A549 (cell line): Measurements from ENCODE around the gene ABI3BP.

Source experiments
- ATOH8 ChIP-seq: fragments of 250-450 bp; sonication (Bioruptor Pico); IDR thresholded peaks from 2 replicates; pipeline ENCODE4 v1.5.0; 2020; ENCODE audit warnings: low read depth, mild to moderate bottlenecking, moderate library complexity
- BHLHE40 ChIP-seq: IDR thresholded peaks from 2 replicates; pipeline ENCODE4 v1.6.1; 2012; ENCODE audit warnings: low read depth, low read length, inconsistent platforms
- CEBPB ChIP-seq, 2 experiments: fragments of >200 bp in 1 of 2; sonication (Bioruptor Twin) in 1 of 2; formaldehyde crosslinking in 1 of 2; IDR thresholded peaks; 2 replicates each; pipeline ENCODE4 v1.6.1; 2012 to 2016
- CHD2 ChIP-seq: fragments of 150-350 bp; IDR thresholded peaks from 2 replicates; pipeline ENCODE4 v1.6.1; 2014; ENCODE audit warnings: low read length; ENCODE audit not compliant: partially characterized antibody
- CTCF ChIP-seq: fragments of >200 bp; sonication (Bioruptor Twin); formaldehyde crosslinking; IDR thresholded peaks from 3 replicates; pipeline ENCODE4 v1.5.1; 2016
- EP300 ChIP-seq, 2 experiments: fragments of >200 bp; sonication (Bioruptor Twin); formaldehyde crosslinking; IDR thresholded peaks; 2 replicates in 1 of 2; 3 replicates in 1 of 2; pipeline ENCODE4 v1.6.1; 2016 to 2017
- GATA3 ChIP-seq: IDR thresholded peaks from 2 replicates; pipeline ENCODE4 v1.6.1; 2012; ENCODE audit warnings: borderline replicate concordance
- HOXB13 ChIP-seq: fragments of 250-450 bp; sonication (Bioruptor Pico); IDR thresholded peaks from 2 replicates; pipeline ENCODE4 v1.5.0; 2020; ENCODE audit warnings: low read depth, mild to moderate bottlenecking, moderate library complexity
- JUN ChIP-seq, 2 experiments: fragments of >200 bp; sonication (Bioruptor Twin); formaldehyde crosslinking; IDR thresholded peaks; 2 replicates in 1 of 2; 3 replicates in 1 of 2; pipeline ENCODE4 v1.6.1; 2016 to 2017
- KDM1A ChIP-seq: fragments of 200-600 bp; sonication (generic); IDR thresholded peaks from 2 replicates; pipeline ENCODE4 v1.6.1; 2016; ENCODE audit warnings: low read depth, mild to moderate bottlenecking
- RAD21 ChIP-seq, 2 experiments: fragments of >200 bp in 1 of 2; sonication (Bioruptor Twin) in 1 of 2; formaldehyde crosslinking in 1 of 2; IDR thresholded peaks in 1 of 2; conservative IDR thresholded peaks in 1 of 2; 2 replicates in 1 of 2; 3 replicates in 1 of 2; pipeline ENCODE4 v1.6.1; 2012 to 2018; ENCODE audit warnings: inconsistent platforms in 1 of 2
- TF ChIP-seq, protein P1 (sequence below): IDR thresholded peaks from 2 replicates; pipeline ENCODE4 v1.6.1; 2012

DNA sequence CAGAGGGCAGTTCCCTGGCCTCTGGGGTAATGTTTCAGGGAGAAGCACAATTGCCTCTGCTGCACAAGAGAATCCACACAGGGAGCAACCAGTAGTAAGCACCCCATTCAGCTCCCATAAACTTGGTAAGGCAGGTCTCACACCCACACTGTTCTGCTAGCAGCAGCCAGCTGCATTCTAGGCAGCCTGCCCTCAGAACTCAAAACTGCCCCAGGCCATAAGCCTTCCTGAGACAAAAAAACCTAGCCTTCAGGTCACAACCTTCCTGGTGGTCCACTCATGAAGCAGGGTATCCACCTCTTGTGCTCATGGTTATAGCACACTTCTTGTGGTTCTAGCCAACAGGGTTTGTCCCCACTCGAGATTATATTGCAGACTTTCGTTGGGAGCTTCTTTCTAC is 33.7 kb upstream of the ABI3BP start:
- TF ChIP-seq EP300 (IDR thresholded peaks at IDR 0.05) (no peak), CTCF (no peak), BHLHE40 (no peak), KDM1A (no peak), RAD21 (conservative IDR thresholded peaks at IDR 0.05 in 1 of 2, IDR thresholded peaks at IDR 0.05 in 1 of 2) (no peak), GATA3 (no peak), ATOH8 (CRISPR knock-in tag) (no peak), CEBPB (IDR thresholded peaks at IDR 0.05) (no peak), CHD2 (no peak), JUN (IDR thresholded peaks at IDR 0.05) (no peak), HOXB13 (CRISPR knock-in tag) (no peak)
- TF ChIP-seq, protein P1, sequence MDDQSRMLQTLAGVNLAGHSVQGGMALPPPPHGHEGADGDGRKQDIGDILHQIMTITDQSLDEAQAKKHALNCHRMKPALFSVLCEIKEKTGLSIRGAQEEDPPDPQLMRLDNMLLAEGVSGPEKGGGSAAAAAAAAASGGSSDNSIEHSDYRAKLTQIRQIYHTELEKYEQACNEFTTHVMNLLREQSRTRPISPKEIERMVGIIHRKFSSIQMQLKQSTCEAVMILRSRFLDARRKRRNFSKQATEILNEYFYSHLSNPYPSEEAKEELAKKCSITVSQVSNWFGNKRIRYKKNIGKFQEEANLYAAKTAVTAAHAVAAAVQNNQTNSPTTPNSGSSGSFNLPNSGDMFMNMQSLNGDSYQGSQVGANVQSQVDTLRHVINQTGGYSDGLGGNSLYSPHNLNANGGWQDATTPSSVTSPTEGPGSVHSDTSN, result no peak
